ENCODE results near the gene PPM1E.

Gene PPM1E

GRCh38 chr17:58884161-58884560 lies 128.5 kb downstream of the PPM1E start:
- Histone ChIP-seq H3K4me1 (ENCODE audit: control insufficient read depth, low read length) (peaks cover 26% of the 10 kb centered on the region), H3K36me3 (ENCODE audit: control insufficient read depth, low read length) (peaks cover 13% of the 10 kb centered on the region), H3K79me2 (ENCODE audit: control insufficient read depth, low read length) (peaks cover 67% of the 10 kb centered on the region), H3K4me3 (ENCODE audit: low read length) (no peak overlapping the region), H3K27me3 (ENCODE audit: control insufficient read depth, low read length) (no peaks in the 10 kb centered on the region), H3K9me3 (ENCODE audit: control insufficient read depth, insufficient read depth, low read length) (no peaks in the 10 kb centered on the region), H4K20me1 (ENCODE audit: control insufficient read depth, insufficient read depth, low read depth, low read length) (no peaks in the 10 kb centered on the region), H3K4me2 (ENCODE audit: low read length) (no peak overlapping the region), H3K27ac (ENCODE audit: low read depth, low read length) (no peak overlapping the region), H3F3A (ENCODE audit: control insufficient read depth, insufficient read depth) (no peaks in the 10 kb centered on the region; the same call in 1 of the 2 replicates), H3K9me2 (replicated peaks; ENCODE audit: control insufficient read depth, low read length) (no peaks in the 10 kb centered on the region)
- TF ChIP-seq, protein P1, sequence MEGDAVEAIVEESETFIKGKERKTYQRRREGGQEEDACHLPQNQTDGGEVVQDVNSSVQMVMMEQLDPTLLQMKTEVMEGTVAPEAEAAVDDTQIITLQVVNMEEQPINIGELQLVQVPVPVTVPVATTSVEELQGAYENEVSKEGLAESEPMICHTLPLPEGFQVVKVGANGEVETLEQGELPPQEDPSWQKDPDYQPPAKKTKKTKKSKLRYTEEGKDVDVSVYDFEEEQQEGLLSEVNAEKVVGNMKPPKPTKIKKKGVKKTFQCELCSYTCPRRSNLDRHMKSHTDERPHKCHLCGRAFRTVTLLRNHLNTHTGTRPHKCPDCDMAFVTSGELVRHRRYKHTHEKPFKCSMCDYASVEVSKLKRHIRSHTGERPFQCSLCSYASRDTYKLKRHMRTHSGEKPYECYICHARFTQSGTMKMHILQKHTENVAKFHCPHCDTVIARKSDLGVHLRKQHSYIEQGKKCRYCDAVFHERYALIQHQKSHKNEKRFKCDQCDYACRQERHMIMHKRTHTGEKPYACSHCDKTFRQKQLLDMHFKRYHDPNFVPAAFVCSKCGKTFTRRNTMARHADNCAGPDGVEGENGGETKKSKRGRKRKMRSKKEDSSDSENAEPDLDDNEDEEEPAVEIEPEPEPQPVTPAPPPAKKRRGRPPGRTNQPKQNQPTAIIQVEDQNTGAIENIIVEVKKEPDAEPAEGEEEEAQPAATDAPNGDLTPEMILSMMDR (IDR thresholded peaks at IDR 0.05; ENCODE audit: low read depth, low read length, poor library complexity, severe bottlenecking), result no peak
- TF ChIP-seq EZH2phosphoT487 (IDR thresholded peaks at IDR 0.05; ENCODE audit: borderline replicate concordance, low read length), result no peak

GRCh38 chr17:58886514-58886913 lies 130.9 kb downstream of the PPM1E start:
- H3K4me2 ChIP-seq (ENCODE audit: low read length), result no peak overlapping the region
- no peaks in the 10 kb centered on the region for H3K9me2 ChIP-seq (replicated peaks; ENCODE audit: control insufficient read depth, low read length)
- H3K27ac ChIP-seq (ENCODE audit: low read depth, low read length), result no peak overlapping the region
- H3F3A ChIP-seq (ENCODE audit: control insufficient read depth, insufficient read depth), result no peaks in the 10 kb centered on the region; the same call in 1 of the 2 replicates
- TF ChIP-seq, protein P1 (IDR thresholded peaks at IDR 0.05; ENCODE audit: low read depth, low read length, poor library complexity, severe bottlenecking), result no peak
- no peak for TF ChIP-seq EZH2phosphoT487 (IDR thresholded peaks at IDR 0.05; ENCODE audit: borderline replicate concordance, low read length)
- H4K20me1 ChIP-seq (ENCODE audit: control insufficient read depth, insufficient read depth, low read depth, low read length), result no peaks in the 10 kb centered on the region
- peaks cover 7% of the 10 kb centered on the region; the same call in 1 of the 2 replicates for H3K4me1 ChIP-seq (ENCODE audit: control insufficient read depth, low read length)
- H3K79me2 ChIP-seq (ENCODE audit: control insufficient read depth, low read length), result peaks cover 62% of the 10 kb centered on the region
- peaks cover 16% of the 10 kb centered on the region for H3K36me3 ChIP-seq (ENCODE audit: control insufficient read depth, low read length)
- no peaks in the 10 kb centered on the region for H3K27me3 ChIP-seq (ENCODE audit: control insufficient read depth, low read length)
- H3K4me3 ChIP-seq (ENCODE audit: low read length), result no peak overlapping the region
- no peaks in the 10 kb centered on the region for H3K9me3 ChIP-seq (ENCODE audit: control insufficient read depth, insufficient read depth, low read length)

GRCh38 chr17:58889928-58890327 lies 134.3 kb downstream of the PPM1E start:
- peaks cover 27% of the 10 kb centered on the region for H3K36me3 ChIP-seq (ENCODE audit: control insufficient read depth, low read length)
- peaks cover 4% of the 10 kb centered on the region; the same call in 1 of the 2 replicates for H3K4me1 ChIP-seq (ENCODE audit: control insufficient read depth, low read length)
- no peaks in the 10 kb centered on the region for H3K27me3 ChIP-seq (ENCODE audit: control insufficient read depth, low read length)
- no peak overlapping the region for H3K27ac ChIP-seq (ENCODE audit: low read depth, low read length)
- no peaks in the 10 kb centered on the region; the same call in 1 of the 2 replicates for H3K9me3 ChIP-seq (ENCODE audit: control insufficient read depth, insufficient read depth, low read length)
- peaks cover 62% of the 10 kb centered on the region for H3K79me2 ChIP-seq (ENCODE audit: control insufficient read depth, low read length)
- H3K4me2 ChIP-seq (ENCODE audit: low read length), result no peak overlapping the region
- no peaks in the 10 kb centered on the region for H4K20me1 ChIP-seq (ENCODE audit: control insufficient read depth, insufficient read depth, low read depth, low read length)
- H3K4me3 ChIP-seq (ENCODE audit: low read length), result no peak overlapping the region
- H3K9me2 ChIP-seq (replicated peaks; ENCODE audit: control insufficient read depth, low read length), result no peaks in the 10 kb centered on the region
- TF ChIP-seq, protein P1 (IDR thresholded peaks at IDR 0.05; ENCODE audit: low read depth, low read length, poor library complexity, severe bottlenecking), result no peak
- TF ChIP-seq EZH2phosphoT487 (IDR thresholded peaks at IDR 0.05; ENCODE audit: borderline replicate concordance, low read length), result no peak
- no peaks in the 10 kb centered on the region for H3F3A ChIP-seq (ENCODE audit: control insufficient read depth, insufficient read depth)

All from DOHH2 (cell line).